Transverse colon (tissue), 4 donors: ENCODE data around the gene SKA2.

Experiments
- CTCF ChIP-seq, 5 experiments: fragments of 200-600 bp in 3 of 5; fragments of 450-650 bp in 2 of 5; sonication (generic) in 3 of 5; IDR thresholded peaks; 1 replicate in 2 of 5; 2 replicates in 3 of 5; pipeline ENCODE4 v1.5.1; 2016 to 2017; ENCODE audit warnings: antibody characterized with exemption in 5 of 5, inconsistent platforms in 3 of 5, mild to moderate bottlenecking in 2 of 5, moderate library complexity in 1 of 5
- EP300 ChIP-seq: sonication (generic); formaldehyde crosslinking; IDR thresholded peaks from one replicate; pipeline ENCODE4 v1.6.1; 2017; ENCODE audit warnings: antibody characterized with exemption, low read depth
- POLR2A ChIP-seq: fragments of 450-650 bp; IDR thresholded peaks from one replicate; pipeline ENCODE4 v1.6.1; 2016; ENCODE audit warnings: antibody characterized with exemption, mild to moderate bottlenecking, moderate library complexity
- POLR2AphosphoS5 ChIP-seq, 3 donors: sonication (generic); formaldehyde crosslinking; IDR thresholded peaks; one replicate each; pipeline ENCODE4 v1.6.1; 2016; ENCODE audit warnings: antibody characterized with exemption in 3 of 3

GRCh38 chr17:59105852-59106462 lies 49.0 kb downstream of the SKA2 start:
- TF ChIP-seq CTCF (IDR thresholded peaks at IDR 0.05) (no peak), POLR2A (no peak), POLR2AphosphoS5 (IDR thresholded peaks at IDR 0.05) (no peak), EP300 (no peak)
